Endothelial cell of umbilical vein (primary cell): ENCODE data around the gene TENT4A. TPM values are rescaled to one million over a fixed set of nuclear protein-coding genes. Genes with fewer than 3 reads are reported as not detected.

Experiments used
- BruUV-seq: library from RNA; stranded (reverse); fragments of 400-500 nt; replicated peaks from 2 replicates; lab custom pipeline; 2021; lab: Mats Ljungman, UMichigan
- CTCF ChIA-PET: fragments of 300-600, 350-600 bp; sonication (Branson Sonifier 250); formaldehyde crosslinking; loops from one replicate; lab custom pipeline; 2021; ENCODE audit warnings: antibody characterized with exemption, inconsistent platforms; lab: Charles Lee
- POLR2A ChIA-PET: fragments of 300-600, 350-600 bp; sonication (Branson Sonifier 250); formaldehyde crosslinking; loops from one replicate; lab custom pipeline; 2021; ENCODE audit warnings: antibody characterized with exemption, inconsistent platforms; lab: Charles Lee
- DNase-seq: peaks from one replicate; pipeline ENCODE4 v3.0.0-alpha.2; 2011; ENCODE audit warnings: low read depth, low spot score
- FAIRE-seq: peaks from 2 replicates; lab custom pipeline; 2011; peaks lifted over from hg19 to GRCh38; lab: Jason Lieb, UNC
- H2AFZ ChIP-seq: 2 replicates; pipeline ENCODE4 v1.6.0; 2012; ENCODE audit warnings: low read depth, low read length, control low read depth, inconsistent platforms
- H3K27ac ChIP-seq: 2 replicates; pipeline ENCODE4 v1.5.1; 2011; ENCODE audit warnings: low read depth, mild to moderate bottlenecking, control low read depth, low read length, moderate library complexity; ENCODE audit not compliant: insufficient read depth
- H3K27me3 ChIP-seq, 2 experiments: 2 replicates each; pipeline versions ENCODE4 v1.6.0 to v1.6.1; 2011; ENCODE audit warnings: low read length in 2 of 2, mixed read lengths in 1 of 2; ENCODE audit not compliant: control insufficient read depth in 2 of 2, insufficient read depth in 2 of 2
- H3K36me3 ChIP-seq, 2 experiments: 2 replicates in 1 of 2; 3 replicates in 1 of 2; pipeline ENCODE4 v1.5.1; 2011; ENCODE audit warnings: low read length in 2 of 2, mild to moderate bottlenecking in 1 of 2, moderate library complexity in 1 of 2; ENCODE audit not compliant: control insufficient read depth in 2 of 2, insufficient read depth in 2 of 2; ENCODE audit errors: extremely low read depth in 1 of 2
- H3K4me1 ChIP-seq: 3 replicates; pipeline ENCODE4 v1.5.1; 2011; ENCODE audit warnings: mild to moderate bottlenecking, low read length; ENCODE audit not compliant: control insufficient read depth, insufficient read depth; ENCODE audit errors: extremely low read depth
- H3K4me2 ChIP-seq: 2 replicates; pipeline ENCODE4 v1.6.1; 2011; ENCODE audit warnings: low read length, control low read depth, mixed read lengths; ENCODE audit not compliant: insufficient read depth
- H3K4me3 ChIP-seq, 3 experiments: fragments of 200-600 bp in 1 of 3; sonication (generic), shearing (Covaris generic) in 1 of 3; replicated peaks in 1 of 3; 2 replicates each; pipeline ENCODE4 v1.5.1; 2011 to 2016; ENCODE audit warnings: control low read depth in 3 of 3, low read length in 3 of 3, mild to moderate bottlenecking in 2 of 3, inconsistent platforms in 1 of 3, low read depth in 1 of 3, moderate library complexity in 1 of 3; ENCODE audit not compliant: insufficient read depth in 1 of 3
- H3K79me2 ChIP-seq: 2 replicates; pipeline ENCODE4 v1.6.0; 2012; ENCODE audit warnings: low read length, inconsistent platforms; ENCODE audit not compliant: control insufficient read depth, insufficient read depth
- H3K9ac ChIP-seq: replicated peaks from 2 replicates; pipeline ENCODE3; 2011; ENCODE audit warnings: low read length, control low read depth; ENCODE audit not compliant: insufficient read depth; ENCODE audit errors: extremely low read depth
- H3K9me1 ChIP-seq: replicated peaks from 3 replicates; pipeline ENCODE4 v1.6.0; 2011; ENCODE audit warnings: mild to moderate bottlenecking, low read length; ENCODE audit not compliant: control insufficient read depth, insufficient read depth; ENCODE audit errors: extremely low read depth
- H3K9me3 ChIP-seq: replicated peaks from 2 replicates; pipeline ENCODE4 v1.5.1; 2012; ENCODE audit warnings: low read length, inconsistent platforms; ENCODE audit not compliant: control insufficient read depth, insufficient read depth
- H4K20me1 ChIP-seq: replicated peaks from 2 replicates; pipeline ENCODE3; 2011; ENCODE audit warnings: mild to moderate bottlenecking, low read length; ENCODE audit not compliant: control insufficient read depth, insufficient read depth; ENCODE audit errors: extremely low read depth
- CTCF ChIP-seq, 2 donors: IDR thresholded peaks; 1 replicate in 1 of 2; 2 replicates in 1 of 2; pipeline ENCODE4 v1.5.1; 2011; ENCODE audit warnings: low read length in 2 of 2, mild to moderate bottlenecking in 2 of 2, moderate library complexity in 2 of 2, control low read depth in 1 of 2, inconsistent platforms in 1 of 2, low read depth in 1 of 2; ENCODE audit not compliant: insufficient read depth in 1 of 2; ENCODE audit errors: extremely low read depth in 1 of 2
- EZH2 ChIP-seq: IDR thresholded peaks from 2 replicates; pipeline ENCODE4 v1.6.1; 2012; ENCODE audit warnings: borderline replicate concordance, low read depth, mild to moderate bottlenecking, moderate library complexity, low read length, inconsistent platforms; ENCODE audit not compliant: severe bottlenecking
- FOS ChIP-seq: IDR thresholded peaks from 2 replicates; pipeline ENCODE4 v1.6.1; 2011; ENCODE audit warnings: mild to moderate bottlenecking, low read length, moderate library complexity, borderline replicate concordance; ENCODE audit not compliant: insufficient read depth
- GATA2 ChIP-seq: IDR thresholded peaks from 2 replicates; pipeline ENCODE4 v1.7.0; 2011; ENCODE audit warnings: low read depth, mild to moderate bottlenecking, moderate library complexity, mixed read lengths, low read length; ENCODE audit not compliant: insufficient read length, insufficient read depth
- JUN ChIP-seq: IDR thresholded peaks from 2 replicates; pipeline ENCODE4 v1.6.1; 2011; ENCODE audit warnings: borderline replicate concordance, low read depth; ENCODE audit not compliant: insufficient read length, insufficient read depth
- MAX ChIP-seq: IDR thresholded peaks from 2 replicates; pipeline ENCODE4 v1.6.1; 2011; ENCODE audit not compliant: insufficient read depth, insufficient read length
- MYC ChIP-seq: IDR thresholded peaks from one replicate; pipeline ENCODE4 v1.6.1; 2011; ENCODE audit warnings: mild to moderate bottlenecking, low read depth, low read length
- POLR2A ChIP-seq: IDR thresholded peaks from 2 replicates; pipeline ENCODE4 v1.6.1; 2012; ENCODE audit warnings: low read depth, mild to moderate bottlenecking, control low read depth, low read length
- dilution Hi-C: fragments of 300-500 bp; cut with MboI; formaldehyde crosslinking; loops from one replicate; pipeline ENCODE4 v1.15.0; 2019; ENCODE audit warnings: low sequenced_read_pairs; ENCODE audit not compliant: extremely low pct_ligation_motif_present
- intact Hi-C: fragments of 100-400 bp; cut with micrococcal nuclease; formaldehyde crosslinking; loops from one replicate; pipeline ENCODE4 v1.10.0; 2022
- polyA plus RNA-seq, 4 experiments: library from polyadenylated mRNA; depleted of rRNA in 3 of 4; stranded (reverse) in 3 of 4; unstranded in 1 of 4; fragments of >200 nt; gene quantifications; 2 replicates each; pipeline versions ENCODE4 v1.2.1 to v1.2.3, GENCODE V29; 2011 to 2012; ENCODE audit warnings: missing spikeins in 1 of 4
- total RNA-seq: library from RNA; stranded (reverse); gene quantifications from 2 replicates; pipeline ENCODE4 v1.2.3, GENCODE V29; 2021

The TENT4A gene
- total and polyA plus RNA-seq, 2 donors (not counting 3 experiments of a cell fraction or from before 2014, with no cell fraction given): 10.2 to 35.4 TPM

GRCh38 chr5:6707852-6708251, 5.4 kb upstream of the TENT4A start:
- FAIRE-seq: no peak
- no TSS peak for BruUV-seq
- Histone ChIP-seq H4K20me1 (no peaks in the 10 kb centered on the region), H3K4me1 (peaks cover 3% of the 10 kb centered on the region), H3K79me2 (no peaks in the 10 kb centered on the region), H3K4me3 (no peak overlapping the region), H3K36me3 (no peaks in the 10 kb centered on the region), H2AFZ (no peak overlapping the region), H3K9me3 (no peaks in the 10 kb centered on the region), H3K27ac (no peak overlapping the region), H3K27me3 (no peaks in the 10 kb centered on the region), H3K9ac (no peak overlapping the region), H3K9me1 (no peaks in the 10 kb centered on the region), H3K4me2 (no peak overlapping the region)
- ChIA-PET CTCF (interaction anchor here (1.0 kb wide), 1 partner anchor 37 kb away, joined by 3 read pairs; no protein-coding TSS in a partner anchor), POLR2A (no interaction called here)
- DNase-seq: no peak
- TF ChIP-seq GATA2 (no peak), POLR2A (no peak), EZH2 (no peak), CTCF (IDR thresholded peaks at IDR 0.05; ENCODE audit: extremely low read depth in 1 of 2, insufficient read depth in 1 of 2, low read depth in 1 of 2, low read length in 2 of 2) (no peak), MYC (no peak), FOS (no peak), JUN (no peak), MAX (no peak)
- intact Hi-C loops: no loop called here
- dilution Hi-C loops: no loop called here
